Mesodermal cell (in vitro differentiated cells): ENCODE data around the gene SNX25.

Experiments used
- H3K27ac ChIP-seq: 2 replicates; pipeline ENCODE4 v1.7.0; 2013; ENCODE audit warnings: mild to moderate bottlenecking, low read depth, low read length, moderate library complexity; ENCODE audit not compliant: severe bottlenecking
- H3K36me3 ChIP-seq: 2 replicates; pipeline ENCODE4 v1.7.1; 2013; ENCODE audit warnings: mild to moderate bottlenecking, low read length, moderate library complexity; ENCODE audit not compliant: control insufficient read depth, insufficient read depth
- H3K4me1 ChIP-seq: one replicate; pipeline ENCODE4 v1.7.1; 2013; ENCODE audit warnings: mild to moderate bottlenecking, low read length; ENCODE audit not compliant: insufficient read depth, control insufficient read depth, poor library complexity, severe bottlenecking
- H3K4me3 ChIP-seq: 2 replicates; pipeline ENCODE4 v1.7.0; 2013; ENCODE audit warnings: low read length, control low read depth, mild to moderate bottlenecking; ENCODE audit not compliant: insufficient read depth, poor library complexity, severe bottlenecking; ENCODE audit errors: extremely low read depth
- H3K9me3 ChIP-seq: 2 replicates; pipeline ENCODE4 v1.7.1; 2013; ENCODE audit warnings: mild to moderate bottlenecking, low read length, moderate library complexity; ENCODE audit not compliant: control insufficient read depth
- WGBS, 2 experiments: methylation state at CpG; one replicate each; pipeline ENCODE4 v1.1.5; 2013; ENCODE audit warnings: missing lambda C conversion rate in 2 of 2; ENCODE audit not compliant: insufficient coverage in 2 of 2; 5-methylcytosine and 5-hydroxymethylcytosine counted together

SNX25 gene

DNA sequence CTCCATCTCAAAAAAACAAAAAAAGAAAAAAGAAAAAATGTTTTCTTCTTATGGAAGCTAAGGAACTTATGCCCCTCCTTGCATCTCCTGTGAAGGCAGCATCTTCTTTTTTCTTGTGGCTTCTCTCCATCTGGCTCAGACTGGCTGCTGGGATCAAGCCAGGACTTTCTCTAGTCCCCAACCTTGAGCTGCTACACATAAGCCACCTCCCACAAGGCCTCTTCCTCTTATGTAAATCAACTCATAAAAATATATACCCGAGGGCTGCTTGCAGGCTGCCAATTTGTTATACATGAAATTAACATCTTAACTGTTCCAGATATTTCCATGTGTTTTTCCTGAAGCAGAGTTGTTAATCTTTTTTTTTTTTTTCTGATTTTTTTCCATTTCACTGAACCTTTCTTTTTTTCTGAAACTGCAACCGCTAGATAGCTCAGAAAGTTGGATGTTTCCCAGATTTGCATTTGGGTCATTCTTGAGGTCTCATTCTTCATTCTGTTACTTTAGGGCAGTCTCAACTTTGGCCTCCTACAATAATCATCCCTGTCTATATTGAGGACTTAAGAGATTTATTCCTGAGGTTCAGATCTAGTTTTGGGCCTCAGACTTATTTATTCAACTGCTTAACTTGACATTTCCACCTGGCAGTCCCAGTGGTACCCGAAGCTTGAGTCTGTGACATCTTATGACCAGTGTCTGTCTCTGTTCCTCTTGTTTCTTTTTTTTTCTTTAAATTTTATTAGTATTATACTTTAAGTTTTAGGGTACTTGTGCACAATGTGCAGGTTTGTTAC is 10.3 kb downstream of the SNX25 start:
- H3K4me3 ChIP-seq = no peak overlapping the region
- H3K36me3 ChIP-seq = no peaks in the 10 kb centered on the region
- H3K27ac ChIP-seq = no peak overlapping the region
- H3K4me1 ChIP-seq = peaks cover 4% of the 10 kb centered on the region
- no CpG with 5 or more reads among the region's 3 CpGs for WGBS, 2 experiments
- H3K9me3 ChIP-seq = no peaks in the 10 kb centered on the region

DNA sequence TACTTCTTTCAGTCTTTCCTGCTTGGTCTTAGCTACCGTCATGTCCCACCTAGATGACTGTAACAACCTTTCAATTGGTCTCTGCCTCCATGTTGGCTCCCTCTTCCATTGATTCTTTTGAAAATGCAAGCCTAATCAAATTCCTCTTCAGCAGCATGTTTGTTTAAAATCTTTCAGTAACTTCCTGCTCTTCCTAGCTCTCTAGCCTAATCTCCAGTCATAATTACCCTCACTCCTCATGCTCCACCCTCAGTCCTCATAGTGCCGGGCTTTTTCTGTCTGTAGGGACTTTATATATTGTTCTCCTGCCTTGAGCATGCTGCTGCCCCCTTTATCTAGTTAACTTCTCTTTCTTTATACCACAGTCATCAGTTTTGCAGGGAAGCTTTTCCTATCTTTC is 12.1 kb downstream of the SNX25 start:
- Histone ChIP-seq H3K9me3 (no peaks in the 10 kb centered on the region), H3K27ac (no peak overlapping the region), H3K36me3 (no peaks in the 10 kb centered on the region), H3K4me3 (no peak overlapping the region), H3K4me1 (no peaks in the 10 kb centered on the region)
- WGBS, 2 experiments = 100% methylated on average over 1 to 2 of the region's 2 CpGs

DNA sequence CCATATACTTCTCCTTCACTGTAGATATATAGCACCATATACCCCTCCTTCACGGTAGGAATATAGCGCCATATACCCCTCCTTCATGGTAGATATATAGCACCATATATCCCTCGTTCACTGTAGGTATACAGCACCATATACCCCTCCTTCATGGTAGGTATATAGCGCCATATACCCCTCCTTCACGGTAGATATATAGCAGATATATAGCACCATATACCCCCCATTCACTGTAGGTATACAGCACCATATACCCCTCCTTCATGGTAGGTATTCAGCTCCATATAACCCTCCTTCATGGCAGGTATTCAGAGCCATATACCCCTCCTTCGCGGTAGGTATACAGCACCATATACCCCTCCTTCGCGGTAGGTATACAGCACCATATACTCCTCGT is 12.5 kb downstream of the SNX25 start:
- Histone ChIP-seq H3K4me1 (no peaks in the 10 kb centered on the region), H3K4me3 (no peak overlapping the region), H3K27ac (no peak overlapping the region), H3K9me3 (no peaks in the 10 kb centered on the region), H3K36me3 (no peaks in the 10 kb centered on the region)
- 38 to 59% methylated on average over 4 to 6 of the region's 10 CpGs for WGBS, 2 experiments

DNA sequence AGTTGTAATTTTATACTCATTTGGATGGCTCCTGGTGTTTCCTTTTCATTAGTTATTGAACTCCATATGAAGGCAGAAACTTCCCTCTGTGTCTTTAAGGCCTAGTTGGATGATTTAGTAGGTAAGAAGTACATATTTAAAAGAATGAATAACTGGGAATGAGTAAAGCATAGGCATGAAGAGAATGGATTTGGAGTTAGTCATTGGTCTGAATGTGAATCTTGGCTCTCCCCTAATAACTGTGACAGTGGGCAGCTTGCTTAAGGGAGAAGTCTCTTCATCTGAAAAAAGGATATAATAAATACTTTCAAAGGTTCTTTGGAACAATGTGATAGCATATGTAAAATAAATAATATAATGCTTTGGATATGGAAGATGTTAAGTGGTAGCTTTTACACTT is 13.2 kb downstream of the SNX25 start:
- no peaks in the 10 kb centered on the region for H3K9me3 ChIP-seq
- H3K27ac ChIP-seq = no peak overlapping the region
- H3K36me3 ChIP-seq = no peaks in the 10 kb centered on the region
- H3K4me1 ChIP-seq = no peaks in the 10 kb centered on the region
- H3K4me3 ChIP-seq = no peak overlapping the region

DNA sequence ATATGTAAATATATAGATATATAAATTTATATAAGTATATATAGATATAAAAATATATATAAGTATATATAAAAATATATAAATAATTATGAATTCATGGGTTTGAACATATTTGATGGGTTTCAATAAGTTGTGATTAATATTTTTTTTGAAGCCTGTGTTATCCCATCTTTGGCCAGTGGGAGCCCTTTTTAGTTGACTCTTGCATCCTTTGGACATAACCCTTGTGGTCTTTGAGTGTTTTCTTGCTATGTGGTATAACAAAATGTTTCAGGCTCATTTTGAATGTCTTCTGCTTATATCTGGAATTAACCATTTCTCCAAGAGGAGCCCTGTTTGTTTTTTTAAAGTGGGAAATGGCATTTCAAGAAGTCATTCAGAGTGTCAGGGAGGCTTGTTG is 15.2 kb downstream of the SNX25 start:
- Histone ChIP-seq H3K4me3 (no peak overlapping the region), H3K27ac (no peak overlapping the region), H3K9me3 (no peaks in the 10 kb centered on the region), H3K36me3 (no peaks in the 10 kb centered on the region), H3K4me1 (no peaks in the 10 kb centered on the region)

DNA sequence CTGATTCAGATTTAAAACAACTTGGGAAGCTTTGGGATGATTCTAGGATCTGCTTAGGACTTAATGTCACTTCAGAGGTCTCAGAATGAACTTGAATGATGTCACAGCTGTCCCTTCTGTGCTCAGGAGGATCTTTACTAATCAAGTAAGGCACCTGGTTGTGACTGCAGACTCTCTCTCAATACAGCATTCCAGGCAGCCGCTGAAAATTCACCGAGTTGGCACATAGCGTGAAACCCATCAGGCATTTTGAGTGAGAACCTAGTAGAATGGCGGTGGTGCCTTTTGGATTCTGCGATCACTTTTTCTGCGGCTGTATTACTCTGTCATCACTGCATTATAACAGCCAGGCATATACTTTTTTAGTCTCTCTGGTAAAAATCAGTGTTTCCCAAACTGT is 16.5 kb downstream of the SNX25 start:
- 96 to 98% methylated on average over 5 to 6 of the region's 6 CpGs for WGBS, 2 experiments
- Histone ChIP-seq H3K9me3 (no peaks in the 10 kb centered on the region), H3K4me1 (no peaks in the 10 kb centered on the region), H3K27ac (no peak overlapping the region), H3K4me3 (no peak overlapping the region), H3K36me3 (no peaks in the 10 kb centered on the region)

DNA sequence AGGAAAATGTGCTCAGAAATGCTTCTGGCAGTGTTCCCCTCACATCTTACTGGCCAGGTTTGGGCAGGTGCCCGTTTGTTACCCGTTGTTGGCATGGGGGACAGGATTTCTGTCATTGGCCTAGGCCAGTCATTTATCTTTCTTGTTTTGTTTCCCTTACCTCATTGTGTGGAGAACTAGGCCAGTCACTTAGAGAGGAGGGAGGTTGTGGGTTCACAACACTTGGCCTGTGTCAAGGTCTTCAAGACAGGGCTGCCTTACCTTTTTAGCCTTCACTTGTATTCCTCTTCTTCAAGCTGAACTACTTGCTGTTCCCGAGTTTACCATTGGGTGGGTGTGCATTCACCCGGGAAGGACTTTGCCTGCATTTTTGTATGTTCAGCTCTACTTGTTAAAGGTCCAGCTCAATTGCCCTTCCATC is 17.7 kb downstream of the SNX25 start:
- 31 to 78% methylated on average over 2 to 4 of the region's 4 CpGs for WGBS, 2 experiments
- Histone ChIP-seq H3K36me3 (no peaks in the 10 kb centered on the region), H3K4me1 (no peaks in the 10 kb centered on the region), H3K4me3 (no peak overlapping the region), H3K27ac (no peak overlapping the region), H3K9me3 (no peaks in the 10 kb centered on the region)

DNA sequence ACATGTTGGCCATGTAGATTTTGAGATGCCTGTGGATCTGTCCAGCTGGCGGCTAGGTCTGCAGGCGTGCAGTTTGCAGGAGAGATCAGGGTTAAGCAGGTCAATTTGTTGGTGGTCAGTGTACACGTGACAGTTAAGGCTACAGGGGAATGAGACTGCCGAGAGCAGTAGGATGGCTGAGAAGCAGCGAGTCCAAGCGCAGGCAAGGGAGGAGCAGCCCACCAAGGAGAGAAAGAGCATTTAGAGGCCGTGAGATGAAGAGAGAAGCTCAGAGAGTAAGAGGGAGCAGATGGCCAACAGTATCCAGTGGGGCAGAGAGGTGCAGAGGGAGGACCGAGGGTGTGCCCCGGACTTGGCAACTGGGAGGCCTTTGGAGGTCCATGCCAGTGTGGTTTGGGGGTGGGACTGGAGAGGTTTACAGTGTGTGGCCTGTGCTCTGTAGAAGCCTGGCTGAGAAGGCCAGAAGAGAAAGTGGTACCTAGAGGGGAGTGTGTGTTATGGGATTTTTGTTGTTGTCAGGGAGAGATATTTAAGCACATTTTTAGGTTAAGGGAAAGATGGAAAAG is 18.4 kb downstream of the SNX25 start:
- no peak overlapping the region for H3K4me3 ChIP-seq
- H3K27ac ChIP-seq = no peak overlapping the region
- 94% methylated on average over 9 of the region's 9 CpGs for WGBS, 2 experiments
- no peaks in the 10 kb centered on the region for H3K36me3 ChIP-seq
- no peaks in the 10 kb centered on the region for H3K4me1 ChIP-seq
- H3K9me3 ChIP-seq = no peaks in the 10 kb centered on the region

DNA sequence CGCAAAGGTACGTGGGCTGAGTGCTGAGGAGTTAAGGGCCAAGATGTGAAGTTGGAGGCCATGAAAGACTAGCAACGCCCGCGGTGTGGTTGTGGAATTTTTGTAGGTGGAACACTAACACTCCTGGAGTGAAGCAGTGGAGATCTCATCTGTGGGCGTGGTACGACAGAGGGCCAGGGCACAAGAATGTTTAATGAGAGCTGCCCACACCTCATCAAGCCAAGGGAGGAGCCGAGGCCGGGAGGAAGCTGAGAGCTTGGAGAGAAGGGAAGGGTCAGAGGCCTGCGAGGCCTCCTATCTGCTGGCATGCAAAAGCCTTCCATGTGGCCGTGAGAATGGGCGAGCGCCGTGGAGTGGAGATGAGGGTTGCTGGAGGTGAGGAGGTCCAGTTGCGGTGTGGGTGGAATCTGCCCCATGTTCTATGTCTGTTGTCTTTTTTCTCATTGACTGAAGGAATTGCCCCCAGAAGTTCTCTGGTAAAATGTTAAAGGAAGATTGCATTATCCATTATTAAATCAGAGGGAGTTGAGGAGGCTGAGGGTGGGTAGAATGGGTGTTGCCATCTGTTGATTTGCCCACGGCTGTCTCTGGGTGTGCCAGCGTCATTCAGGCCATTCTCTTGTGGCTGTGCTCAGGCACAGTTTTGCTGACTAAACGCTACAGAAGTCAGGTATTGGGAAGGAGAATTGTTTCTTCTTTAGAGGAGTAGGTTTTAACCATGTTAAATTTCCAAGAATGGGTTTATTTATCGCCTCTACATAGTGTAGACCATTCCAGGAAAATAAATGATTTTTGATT is 19.8 kb downstream of the SNX25 start:
- Histone ChIP-seq H3K4me3 (no peak overlapping the region), H3K4me1 (no peaks in the 10 kb centered on the region), H3K27ac (no peak overlapping the region), H3K9me3 (no peaks in the 10 kb centered on the region), H3K36me3 (no peaks in the 10 kb centered on the region)
- 89 to 92% methylated on average over 8 to 12 of the region's 19 CpGs for WGBS, 2 experiments

DNA sequence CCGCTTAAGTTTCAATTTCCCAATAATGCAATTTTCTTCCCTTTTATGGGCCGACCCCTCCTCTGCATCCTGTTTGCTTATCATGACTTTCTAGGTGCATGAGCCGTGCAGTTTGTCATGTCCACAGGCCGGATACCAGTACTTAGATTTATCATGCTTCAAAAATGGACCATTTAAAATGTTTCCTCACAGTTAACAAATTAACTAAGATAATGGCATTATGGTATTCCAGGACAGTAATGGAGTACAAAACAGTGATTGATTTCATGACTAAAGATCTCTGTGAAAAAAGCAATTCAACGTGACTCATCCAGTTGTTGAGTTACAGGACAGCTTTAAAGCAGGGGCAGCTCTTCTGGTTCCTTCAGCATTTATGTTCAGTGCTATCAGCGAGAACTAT is 23.0 kb downstream of the SNX25 start:
- 98 to 100% methylated on average over 4 of the region's 6 CpGs for WGBS, 2 experiments
- Histone ChIP-seq H3K9me3 (no peaks in the 10 kb centered on the region), H3K36me3 (no peaks in the 10 kb centered on the region), H3K27ac (no peak overlapping the region), H3K4me1 (peaks cover 11% of the 10 kb centered on the region), H3K4me3 (no peak overlapping the region)
